OCI-LY7 (cell line): ENCODE data around the gene HBQ1. TPM values are rescaled to one million over a fixed set of nuclear protein-coding genes. Genes with fewer than 3 reads are reported as not detected.
"Not testable (repeated sequence)": the region's sequence is repeated elsewhere in the genome, so short reads cannot be mapped to it uniquely, and the experiment has no call there.

Experiments
- BruUV-seq: library from RNA; stranded (reverse); fragments of 400-500 nt; replicated peaks from 2 replicates; lab custom pipeline; 2021; lab: Mats Ljungman, UMichigan
- CTCF ChIA-PET: fragments of 300-600 bp; sonication (Branson Sonifier 250); formaldehyde crosslinking; loops from one replicate; lab custom pipeline; 2022; ENCODE audit warnings: antibody characterized with exemption; ENCODE audit not compliant: unreplicated experiment; lab: Charles Lee
- POLR2A ChIA-PET: fragments of 300-600 bp; sonication (Branson Sonifier 250); formaldehyde crosslinking; loops from one replicate; lab custom pipeline; 2022; ENCODE audit warnings: antibody characterized with exemption; lab: Charles Lee
- DNase-seq: peaks from one replicate; pipeline ENCODE4 v3.0.0-alpha.2; 2015; ENCODE audit warnings: low spot score
- H2AFZ ChIP-seq: fragments of 200-600 bp; sonication (generic), shearing (Covaris generic); 2 replicates; pipeline ENCODE4 v1.6.1; 2014; ENCODE audit warnings: mild to moderate bottlenecking, antibody characterized with exemption, low read length, moderate library complexity
- H3K27ac ChIP-seq: fragments of 200-600 bp; sonication (generic); 2 replicates; pipeline ENCODE4 v1.5.1; 2014; ENCODE audit warnings: mixed run types, low read depth, mild to moderate bottlenecking, moderate library complexity, low read length, inconsistent platforms; ENCODE audit not compliant: poor library complexity, severe bottlenecking
- H3K36me3 ChIP-seq: fragments of 200-600 bp; sonication (generic); 2 replicates; pipeline ENCODE4 v1.6.1; 2014; ENCODE audit warnings: mild to moderate bottlenecking, antibody characterized with exemption, low read length, moderate library complexity, mixed read lengths; ENCODE audit not compliant: insufficient read depth
- H3K4me1 ChIP-seq: fragments of 200-600 bp; sonication (generic); 2 replicates; pipeline ENCODE4 v1.5.1; 2014; ENCODE audit warnings: mild to moderate bottlenecking, low read length; ENCODE audit not compliant: insufficient read depth, poor library complexity, severe bottlenecking
- H3K4me2 ChIP-seq: fragments of 200-600 bp; sonication (generic); 2 replicates; pipeline ENCODE4 v1.6.1; 2014; ENCODE audit warnings: mild to moderate bottlenecking, low read length
- H3K4me3 ChIP-seq: fragments of 200-600 bp; sonication (generic); 2 replicates; pipeline ENCODE4 v1.5.1; 2014; ENCODE audit warnings: mild to moderate bottlenecking, low read depth, low read length; ENCODE audit not compliant: poor library complexity, severe bottlenecking
- H3K79me2 ChIP-seq: fragments of 200-600 bp; sonication (generic); 2 replicates; pipeline ENCODE4 v1.6.1; 2016; ENCODE audit warnings: low read depth, mild to moderate bottlenecking, low read length, moderate library complexity, mixed read lengths; ENCODE audit not compliant: insufficient read depth
- H3K9me2 ChIP-seq: fragments of 200-600 bp; sonication (generic); 2 replicates; pipeline ENCODE4 v1.6.1; 2016; ENCODE audit warnings: mild to moderate bottlenecking, low read length, mixed read lengths; ENCODE audit not compliant: insufficient read depth
- H3K9me3 ChIP-seq: fragments of 200-600 bp; sonication (generic); 2 replicates; pipeline ENCODE4 v1.6.1; 2014; ENCODE audit warnings: mild to moderate bottlenecking, mixed run types, low read length, mixed read lengths
- H4K20me1 ChIP-seq: fragments of 200-600 bp; sonication (generic); 2 replicates; pipeline ENCODE4 v1.6.1; 2014; ENCODE audit warnings: mild to moderate bottlenecking, antibody characterized with exemption, low read length, moderate library complexity, mixed read lengths; ENCODE audit not compliant: insufficient read depth
- CTCF ChIP-seq: fragments of 200-600 bp; sonication (generic); conservative IDR thresholded peaks from 2 replicates; pipeline ENCODE4 v1.5.1; 2014; ENCODE audit warnings: mild to moderate bottlenecking, antibody characterized with exemption, low read length, moderate library complexity, mixed read lengths
- EZH2phosphoT487 ChIP-seq: fragments of 200-600 bp; sonication (generic); IDR thresholded peaks from 2 replicates; pipeline ENCODE4 v1.6.1; 2018; ENCODE audit warnings: low read depth, borderline replicate concordance, mild to moderate bottlenecking, mixed run types, antibody characterized with exemption, low read length, moderate library complexity, mixed read lengths
- intact Hi-C: fragments of 100-400 bp; cut with micrococcal nuclease; formaldehyde crosslinking; loops from one replicate; pipeline ENCODE4 v1.10.0; 2022; ENCODE audit not compliant: unreplicated experiment
- total RNA-seq, 2 experiments: library from RNA; depleted of rRNA in 1 of 2; stranded (reverse); fragments of >200 nt in 1 of 2; shearing (Covaris generic) in 1 of 2; gene quantifications; 2 replicates each; pipeline ENCODE4 v1.2.3, GENCODE V29; 2014 to 2022

HBQ1 gene
- total RNA-seq, 2 experiments from 2014 or later, result not detected

GRCh38 chr16:173928-174769 is 6.1 kb upstream of the HBQ1 start:
- H4K20me1 ChIP-seq, H3K27ac ChIP-seq, H3K4me2 ChIP-seq, H3K9me3 ChIP-seq, CTCF ChIA-PET, H3K36me3 ChIP-seq, H3K4me3 ChIP-seq, H3K9me2 ChIP-seq, H3K4me1 ChIP-seq, H3K79me2 ChIP-seq, POLR2A ChIA-PET, DNase-seq, intact Hi-C loops, H2AFZ ChIP-seq, BruUV-seq: not testable (repeated sequence)

GRCh38 chr16:175011-175949 is 5.0 kb upstream of the HBQ1 start:
- Histone ChIP-seq H3K36me3 (no peaks in the 10 kb centered on the region), H3K9me2 (no peaks in the 10 kb centered on the region), H2AFZ (no peak overlapping the region), H3K4me3 (no peak overlapping the region), H3K4me1 (no peaks in the 10 kb centered on the region), H4K20me1 (no peaks in the 10 kb centered on the region), H3K4me2 (no peak overlapping the region), H3K79me2 (no peaks in the 10 kb centered on the region), H3K27ac (no peak overlapping the region), H3K9me3 (no peaks in the 10 kb centered on the region)
- DNase-seq, result no peak
- ChIA-PET POLR2A (no interaction called here), CTCF (no interaction called here)
- TF ChIP-seq CTCF, result no peak
- TF ChIP-seq EZH2phosphoT487, result no peak
- no TSS peak for BruUV-seq
- intact Hi-C loops, result no loop called here

- intact Hi-C loops, H4K20me1 ChIP-seq, H3K36me3 ChIP-seq, H2AFZ ChIP-seq, POLR2A ChIA-PET, BruUV-seq, H3K27ac ChIP-seq, H3K4me3 ChIP-seq, H3K9me3 ChIP-seq, H3K79me2 ChIP-seq, H3K9me2 ChIP-seq, H3K4me2 ChIP-seq, H3K4me1 ChIP-seq, CTCF ChIA-PET, DNase-seq: not testable (repeated sequence)
These were observed 4.3 kb upstream of the HBQ1 start for GRCh38 chr16:176006-176405.

DNA sequence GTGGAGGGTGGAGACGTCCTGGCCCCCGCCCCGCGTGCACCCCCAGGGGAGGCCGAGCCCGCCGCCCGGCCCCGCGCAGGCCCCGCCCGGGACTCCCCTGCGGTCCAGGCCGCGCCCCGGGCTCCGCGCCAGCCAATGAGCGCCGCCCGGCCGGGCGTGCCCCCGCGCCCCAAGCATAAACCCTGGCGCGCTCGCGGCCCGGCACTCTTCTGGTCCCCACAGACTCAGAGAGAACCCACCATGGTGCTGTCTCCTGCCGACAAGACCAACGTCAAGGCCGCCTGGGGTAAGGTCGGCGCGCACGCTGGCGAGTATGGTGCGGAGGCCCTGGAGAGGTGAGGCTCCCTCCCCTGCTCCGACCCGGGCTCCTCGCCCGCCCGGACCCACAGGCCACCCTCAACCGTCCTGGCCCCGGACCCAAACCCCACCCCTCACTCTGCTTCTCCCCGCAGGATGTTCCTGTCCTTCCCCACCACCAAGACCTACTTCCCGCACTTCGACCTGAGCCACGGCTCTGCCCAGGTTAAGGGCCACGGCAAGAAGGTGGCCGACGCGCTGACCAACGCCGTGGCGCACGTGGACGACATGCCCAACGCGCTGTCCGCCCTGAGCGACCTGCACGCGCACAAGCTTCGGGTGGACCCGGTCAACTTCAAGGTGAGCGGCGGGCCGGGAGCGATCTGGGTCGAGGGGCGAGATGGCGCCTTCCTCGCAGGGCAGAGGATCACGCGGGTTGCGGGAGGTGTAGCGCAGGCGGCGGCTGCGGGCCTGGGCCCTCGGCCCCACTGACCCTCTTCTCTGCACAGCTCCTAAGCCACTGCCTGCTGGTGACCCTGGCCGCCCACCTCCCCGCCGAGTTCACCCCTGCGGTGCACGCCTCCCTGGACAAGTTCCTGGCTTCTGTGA is 3.5 kb upstream of the HBQ1 start, which contains the start of gene HBA1:
Gene HBA1, plus strand, starts transcription at position 204 of the 906 bp plus-strand sequence. Its CDS starts 37 bp downstream, at position 241.
- POLR2A ChIA-PET, CTCF ChIA-PET, BruUV-seq: not testable (repeated sequence)

More for the DNA sequence above, 3.5 kb upstream of the HBQ1 start, which contains the start of gene HBA1:
- DNase-seq, H3K4me2 ChIP-seq, intact Hi-C loops, H2AFZ ChIP-seq, H3K27ac ChIP-seq, H3K4me3 ChIP-seq, H3K9me2 ChIP-seq, H3K36me3 ChIP-seq, H3K79me2 ChIP-seq, H4K20me1 ChIP-seq, H3K9me3 ChIP-seq, H3K4me1 ChIP-seq: not testable (repeated sequence)
